LoVo (cell line): ENCODE results near the gene TEX52.

ENCODE experiments used
- DNase-seq: peaks from one replicate; pipeline ENCODE4 v3.0.0-alpha.2; 2016; ENCODE audit warnings: low spot score

Gene TEX52

GRCh38 chr12:2829275-2829674, 27.6 kb downstream of the TEX52 start:
- no peak for DNase-seq

GRCh38 chr12:2826721-2827515, 29.9 kb downstream of the TEX52 start:
- DNase-seq, result no peak

GRCh38 chr12:2826036-2826435, 30.8 kb downstream of the TEX52 start:
- no peak for DNase-seq

- no peak for DNase-seq
These were observed 31.7 kb downstream of the TEX52 start for GRCh38 chr12:2825132-2825531.

- no peak for DNase-seq
These were observed 32.3 kb downstream of the TEX52 start for GRCh38 chr12:2824541-2824940.

- DNase-seq, result no peak
These were observed 33.4 kb downstream of the TEX52 start for GRCh38 chr12:2823483-2823882.

- no peak for DNase-seq
These were observed 36.4 kb downstream of the TEX52 start for GRCh38 chr12:2820432-2820831.

- DNase-seq, result no peak
These were observed 37.0 kb downstream of the TEX52 start for GRCh38 chr12:2819810-2820209.

- DNase-seq, result peak; percentile 73
These were observed 43.3 kb downstream of the TEX52 start for GRCh38 chr12:2813214-2814185.

- peak; percentile 99 for DNase-seq
These were observed 44.3 kb downstream of the TEX52 start, which contains the start of gene ITFG2 for GRCh38 chr12:2812290-2813213. TSS of gene ITFG2 (plus strand) at chr12:2812668. CDS start at chr12:2812761, 93 bp downstream.

- no peak for DNase-seq
These were observed 45.0 kb downstream of the TEX52 start for GRCh38 chr12:2811801-2812200.

GRCh38 chr12:2806700-2807099, 50.1 kb downstream of the TEX52 start:
- DNase-seq, result no peak

- no peak for DNase-seq
These were observed 51.7 kb downstream of the TEX52 start for GRCh38 chr12:2805143-2805520.

- DNase-seq, result no peak
These were observed 52.3 kb downstream of the TEX52 start for GRCh38 chr12:2804393-2805142.

GRCh38 chr12:2803635-2804392, 53.0 kb downstream of the TEX52 start:
- no peak for DNase-seq

- no peak for DNase-seq
These were observed 55.6 kb downstream of the TEX52 start for GRCh38 chr12:2801044-2801783.

- DNase-seq, result no peak
These were observed 56.7 kb downstream of the TEX52 start for GRCh38 chr12:2800046-2800570.
